ENCODE results near the gene ELMOD1. TPM values are rescaled to one million over a fixed set of nuclear protein-coding genes. Genes with fewer than 3 reads are reported as not detected.

ELMOD1 gene
- total RNA-seq, 1 experiment from 2014 or later, result 19.5 TPM

- DNase-seq, result no peak
- Histone ChIP-seq H3K27ac (no peak overlapping the region), H3K36me3 (no peaks in the 10 kb centered on the region), H3K9me3 (replicated peaks) (no peaks in the 10 kb centered on the region), H3K4me3 (no peak overlapping the region), H3K27me3 (no peaks in the 10 kb centered on the region), H3K4me1 (no peaks in the 10 kb centered on the region)
These were observed 87.7 kb downstream of the ELMOD1 start for GRCh38 chr11:107678632-107678971.

GRCh38 chr11:107679255-107680024 lies 88.5 kb downstream of the ELMOD1 start:
- no peak for DNase-seq
- no peak overlapping the region for H3K27ac ChIP-seq
- H3K4me1 ChIP-seq, result no peaks in the 10 kb centered on the region
- H3K9me3 ChIP-seq (replicated peaks), result no peaks in the 10 kb centered on the region
- H3K36me3 ChIP-seq, result no peaks in the 10 kb centered on the region
- no peak overlapping the region for H3K4me3 ChIP-seq
- no peaks in the 10 kb centered on the region for H3K27me3 ChIP-seq

GRCh38 chr11:107682171-107682570 lies 91.2 kb downstream of the ELMOD1 start:
- DNase-seq, result no peak
- no peak overlapping the region for H3K27ac ChIP-seq
- H3K27me3 ChIP-seq, result no peaks in the 10 kb centered on the region
- H3K4me3 ChIP-seq, result no peak overlapping the region
- H3K4me1 ChIP-seq, result no peaks in the 10 kb centered on the region
- no peaks in the 10 kb centered on the region for H3K9me3 ChIP-seq (replicated peaks)
- H3K36me3 ChIP-seq, result no peaks in the 10 kb centered on the region

- H3K27ac ChIP-seq, result no peak overlapping the region
- no peak overlapping the region for H3K4me3 ChIP-seq
- no peaks in the 10 kb centered on the region for H3K4me1 ChIP-seq
- no peak for DNase-seq
- no peaks in the 10 kb centered on the region for H3K9me3 ChIP-seq (replicated peaks)
- no peaks in the 10 kb centered on the region for H3K27me3 ChIP-seq
- no peaks in the 10 kb centered on the region for H3K36me3 ChIP-seq
These were observed 91.6 kb downstream of the ELMOD1 start for GRCh38 chr11:107682572-107682971.

GRCh38 chr11:107683061-107683460 lies 92.1 kb downstream of the ELMOD1 start:
- Histone ChIP-seq H3K36me3 (no peaks in the 10 kb centered on the region), H3K9me3 (replicated peaks) (no peaks in the 10 kb centered on the region), H3K27me3 (no peaks in the 10 kb centered on the region), H3K4me3 (no peak overlapping the region), H3K27ac (no peak overlapping the region), H3K4me1 (no peaks in the 10 kb centered on the region)
- DNase-seq, result no peak

GRCh38 chr11:107683807-107684206 lies 92.9 kb downstream of the ELMOD1 start:
- Histone ChIP-seq H3K27ac (no peak overlapping the region), H3K4me1 (no peaks in the 10 kb centered on the region), H3K9me3 (replicated peaks) (no peaks in the 10 kb centered on the region), H3K4me3 (no peak overlapping the region), H3K27me3 (no peaks in the 10 kb centered on the region), H3K36me3 (no peaks in the 10 kb centered on the region)
- DNase-seq, result peak in 1 of 2 experiments; percentile 36

GRCh38 chr11:107688322-107688918 lies 97.5 kb downstream of the ELMOD1 start:
- no peak overlapping the region for H3K4me3 ChIP-seq
- no peak for DNase-seq
- no peaks in the 10 kb centered on the region for H3K27me3 ChIP-seq
- H3K36me3 ChIP-seq, result no peaks in the 10 kb centered on the region
- no peaks in the 10 kb centered on the region for H3K9me3 ChIP-seq (replicated peaks)
- no peaks in the 10 kb centered on the region; the same call in 1 of the 2 replicates for H3K4me1 ChIP-seq
- H3K27ac ChIP-seq, result no peak overlapping the region

GRCh38 chr11:107689317-107690202 lies 98.6 kb downstream of the ELMOD1 start:
- H3K4me3 ChIP-seq, result no peak overlapping the region
- H3K36me3 ChIP-seq, result no peaks in the 10 kb centered on the region
- DNase-seq, result peak; percentile 59 to 75
- H3K27me3 ChIP-seq, result no peaks in the 10 kb centered on the region
- no peaks in the 10 kb centered on the region for H3K9me3 ChIP-seq (replicated peaks)
- no peaks in the 10 kb centered on the region; the same call in 1 of the 2 replicates for H3K4me1 ChIP-seq
- no peak overlapping the region for H3K27ac ChIP-seq

GRCh38 chr11:107691000-107691750 lies 100.2 kb downstream of the ELMOD1 start:
- no peaks in the 10 kb centered on the region for H3K9me3 ChIP-seq (replicated peaks)
- H3K27ac ChIP-seq, result no peak overlapping the region
- DNase-seq, result no peak
- H3K4me3 ChIP-seq, result no peak overlapping the region
- H3K27me3 ChIP-seq, result no peaks in the 10 kb centered on the region
- no peaks in the 10 kb centered on the region for H3K36me3 ChIP-seq
- H3K4me1 ChIP-seq, result peaks cover 3% of the 10 kb centered on the region

- Histone ChIP-seq H3K9me3 (replicated peaks) (no peaks in the 10 kb centered on the region), H3K36me3 (no peaks in the 10 kb centered on the region), H3K4me3 (no peak overlapping the region), H3K27me3 (no peaks in the 10 kb centered on the region), H3K4me1 (peaks cover 4% of the 10 kb centered on the region), H3K27ac (no peak overlapping the region)
- no peak for DNase-seq
These were observed 104.5 kb downstream of the ELMOD1 start for GRCh38 chr11:107695446-107695845.

- H3K27ac ChIP-seq, result no peak overlapping the region
These were observed 105.2 kb downstream of the ELMOD1 start for GRCh38 chr11:107696140-107696539.

GRCh38 chr11:107697291-107697690 lies 106.3 kb downstream of the ELMOD1 start:
- Histone ChIP-seq H3K27me3 (no peaks in the 10 kb centered on the region), H3K36me3 (no peaks in the 10 kb centered on the region), H3K9me3 (replicated peaks) (no peaks in the 10 kb centered on the region), H3K4me1 (peaks cover 4% of the 10 kb centered on the region; the same call in 1 of the 2 replicates), H3K27ac (no peak overlapping the region), H3K4me3 (no peak overlapping the region)
- no peak for DNase-seq

More at GRCh38 chr11:107696140-107696539, 105.2 kb downstream of the ELMOD1 start:
- no peaks in the 10 kb centered on the region for H3K36me3 ChIP-seq
- no peak overlapping the region for H3K4me3 ChIP-seq
- no peaks in the 10 kb centered on the region for H3K27me3 ChIP-seq
- no peak for DNase-seq
- peaks cover 4% of the 10 kb centered on the region for H3K4me1 ChIP-seq
- no peaks in the 10 kb centered on the region for H3K9me3 ChIP-seq (replicated peaks)

- DNase-seq, result no peak
- H3K4me1 ChIP-seq, result peaks cover 4% of the 10 kb centered on the region; the same call in 1 of the 2 replicates
- H3K27ac ChIP-seq, result no peak overlapping the region
- no peaks in the 10 kb centered on the region for H3K36me3 ChIP-seq
- H3K9me3 ChIP-seq (replicated peaks), result no peaks in the 10 kb centered on the region
- no peak overlapping the region for H3K4me3 ChIP-seq
- H3K27me3 ChIP-seq, result no peaks in the 10 kb centered on the region
These were observed 108.7 kb downstream of the ELMOD1 start for GRCh38 chr11:107699371-107700285.
